ENCODE measurements around the gene BUD31. TPM values are rescaled to one million over a fixed set of nuclear protein-coding genes. Genes with fewer than 3 reads are reported as not detected.

The BUD31 gene
- total RNA-seq, 1 donor from 2014 or later: 108 TPM

DNA sequence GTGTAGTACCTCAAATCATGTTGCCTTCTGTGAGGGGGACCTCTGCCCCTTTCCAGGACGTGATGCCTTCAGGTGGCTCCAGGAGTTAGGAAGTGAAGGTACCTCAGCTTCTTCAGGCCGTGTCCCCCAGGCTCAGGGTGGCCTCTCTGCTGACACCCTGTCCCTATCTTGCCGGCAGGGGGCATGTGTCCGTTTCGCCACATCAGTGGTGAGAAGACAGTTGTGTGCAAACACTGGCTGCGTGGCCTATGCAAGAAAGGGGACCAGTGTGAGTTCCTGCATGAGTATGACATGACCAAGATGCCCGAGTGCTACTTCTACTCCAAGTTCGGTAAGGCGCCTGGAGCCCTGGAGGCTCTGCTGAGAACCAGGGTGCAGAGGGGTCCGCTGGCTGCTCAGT is 39.2 kb downstream of the BUD31 start:
- Mint-ChIP-seq H3K4me3 (ENCODE audit: unreplicated experiment) (no peak overlapping the region), H3K27me3 (ENCODE audit: low read depth) (no peaks in the 10 kb centered on the region), H3K36me3 (ENCODE audit: low read depth) (peaks cover 23% of the 10 kb centered on the region), H3K4me1 (ENCODE audit: low read depth) (peaks cover 4% of the 10 kb centered on the region), H3K27ac (ENCODE audit: unreplicated experiment) (no peak overlapping the region), H3K9me3 (ENCODE audit: low read depth) (no peaks in the 10 kb centered on the region)
- no peak for DNase-seq (ENCODE audit: low spot score)
- TF ChIP-seq, protein P1, sequence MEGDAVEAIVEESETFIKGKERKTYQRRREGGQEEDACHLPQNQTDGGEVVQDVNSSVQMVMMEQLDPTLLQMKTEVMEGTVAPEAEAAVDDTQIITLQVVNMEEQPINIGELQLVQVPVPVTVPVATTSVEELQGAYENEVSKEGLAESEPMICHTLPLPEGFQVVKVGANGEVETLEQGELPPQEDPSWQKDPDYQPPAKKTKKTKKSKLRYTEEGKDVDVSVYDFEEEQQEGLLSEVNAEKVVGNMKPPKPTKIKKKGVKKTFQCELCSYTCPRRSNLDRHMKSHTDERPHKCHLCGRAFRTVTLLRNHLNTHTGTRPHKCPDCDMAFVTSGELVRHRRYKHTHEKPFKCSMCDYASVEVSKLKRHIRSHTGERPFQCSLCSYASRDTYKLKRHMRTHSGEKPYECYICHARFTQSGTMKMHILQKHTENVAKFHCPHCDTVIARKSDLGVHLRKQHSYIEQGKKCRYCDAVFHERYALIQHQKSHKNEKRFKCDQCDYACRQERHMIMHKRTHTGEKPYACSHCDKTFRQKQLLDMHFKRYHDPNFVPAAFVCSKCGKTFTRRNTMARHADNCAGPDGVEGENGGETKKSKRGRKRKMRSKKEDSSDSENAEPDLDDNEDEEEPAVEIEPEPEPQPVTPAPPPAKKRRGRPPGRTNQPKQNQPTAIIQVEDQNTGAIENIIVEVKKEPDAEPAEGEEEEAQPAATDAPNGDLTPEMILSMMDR (IDR thresholded peaks at IDR 0.05): no peak

DNA sequence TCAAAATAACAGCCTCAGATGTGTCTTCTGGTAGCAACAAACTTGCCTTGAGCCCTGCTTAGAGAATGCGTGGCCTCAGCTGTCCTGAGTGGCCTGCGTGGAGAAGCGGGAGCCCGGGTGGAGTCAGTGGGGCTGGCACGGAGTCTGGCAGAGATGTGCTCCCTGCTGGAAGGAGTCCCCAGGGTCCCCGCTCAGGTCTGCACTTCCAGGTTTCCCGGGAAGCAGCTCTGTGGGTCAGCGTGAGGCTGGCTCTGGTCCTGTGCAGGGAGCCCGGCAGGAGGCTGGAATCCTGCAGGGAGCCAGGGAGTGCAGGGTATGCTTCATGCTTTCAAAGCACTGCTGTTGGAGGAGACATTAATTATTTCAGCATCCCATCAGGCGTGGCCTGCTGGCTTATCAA is 40.1 kb downstream of the BUD31 start:
- Mint-ChIP-seq H3K4me1 (ENCODE audit: low read depth) (no peaks in the 10 kb centered on the region), H3K4me3 (ENCODE audit: unreplicated experiment) (no peak overlapping the region), H3K9me3 (ENCODE audit: low read depth) (no peaks in the 10 kb centered on the region), H3K27ac (ENCODE audit: unreplicated experiment) (no peak overlapping the region), H3K36me3 (ENCODE audit: low read depth) (peaks cover 24% of the 10 kb centered on the region), H3K27me3 (ENCODE audit: low read depth) (no peaks in the 10 kb centered on the region)
- TF ChIP-seq, protein P1 (IDR thresholded peaks at IDR 0.05): no peak
- DNase-seq (ENCODE audit: low spot score): no peak

DNA sequence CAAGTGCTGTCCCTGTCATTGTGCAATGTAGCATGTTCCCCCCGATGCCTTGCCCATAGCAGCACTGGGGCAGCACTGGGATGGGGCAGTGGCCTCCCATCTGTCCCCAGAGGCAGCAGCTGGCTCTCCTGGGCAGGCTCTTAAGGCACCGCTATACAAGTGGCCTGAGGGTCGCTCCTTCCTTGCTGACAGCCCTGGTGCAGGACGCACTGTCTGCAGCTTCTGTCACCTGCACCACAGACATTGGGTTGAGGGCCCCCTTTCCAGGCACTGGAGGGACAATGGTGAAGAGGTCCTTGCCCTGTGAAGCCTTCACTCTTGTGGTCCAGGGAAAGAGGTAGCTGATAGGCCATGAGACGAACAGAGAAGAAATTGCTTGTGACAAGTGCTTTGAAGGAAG is 40.6 kb downstream of the BUD31 start:
- Mint-ChIP-seq H3K4me3 (ENCODE audit: unreplicated experiment) (no peak overlapping the region), H3K9me3 (ENCODE audit: low read depth) (no peaks in the 10 kb centered on the region), H3K36me3 (ENCODE audit: low read depth) (peaks cover 27% of the 10 kb centered on the region), H3K4me1 (ENCODE audit: low read depth) (no peaks in the 10 kb centered on the region), H3K27ac (ENCODE audit: unreplicated experiment) (no peak overlapping the region), H3K27me3 (ENCODE audit: low read depth) (no peaks in the 10 kb centered on the region)
- no peak for DNase-seq (ENCODE audit: low spot score)
- TF ChIP-seq, protein P1 (IDR thresholded peaks at IDR 0.05): no peak

DNA sequence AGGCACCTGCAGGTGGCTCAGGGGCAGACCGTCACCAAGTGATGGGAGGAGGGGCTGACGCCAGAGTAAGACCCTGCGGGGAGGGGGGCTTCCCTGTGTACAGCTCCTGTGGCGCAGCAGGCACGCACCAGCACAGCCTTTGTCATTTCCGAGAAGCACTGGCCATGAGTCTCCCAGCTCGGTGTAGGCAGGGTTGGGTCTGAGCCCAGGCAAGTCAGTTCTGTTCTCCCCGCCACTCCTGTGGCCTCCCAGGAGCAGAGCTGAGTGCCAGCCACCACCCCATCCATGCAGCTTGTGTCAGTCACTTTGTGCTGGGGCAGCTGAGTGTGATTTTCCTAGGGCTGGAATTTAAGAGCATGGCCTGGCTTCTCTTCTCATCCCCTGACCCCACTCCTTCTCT is 43.2 kb downstream of the BUD31 start:
- H3K27ac Mint-ChIP-seq (ENCODE audit: unreplicated experiment): no peak overlapping the region
- TF ChIP-seq, protein P1 (IDR thresholded peaks at IDR 0.05): no peak
- H3K9me3 Mint-ChIP-seq (ENCODE audit: low read depth): no peaks in the 10 kb centered on the region
- H3K4me1 Mint-ChIP-seq (ENCODE audit: low read depth): no peaks in the 10 kb centered on the region
- H3K27me3 Mint-ChIP-seq (ENCODE audit: low read depth): no peaks in the 10 kb centered on the region
- no peak for DNase-seq (ENCODE audit: low spot score)
- peaks cover 17% of the 10 kb centered on the region for H3K36me3 Mint-ChIP-seq (ENCODE audit: low read depth)
- H3K4me3 Mint-ChIP-seq (ENCODE audit: unreplicated experiment): no peak overlapping the region

DNA sequence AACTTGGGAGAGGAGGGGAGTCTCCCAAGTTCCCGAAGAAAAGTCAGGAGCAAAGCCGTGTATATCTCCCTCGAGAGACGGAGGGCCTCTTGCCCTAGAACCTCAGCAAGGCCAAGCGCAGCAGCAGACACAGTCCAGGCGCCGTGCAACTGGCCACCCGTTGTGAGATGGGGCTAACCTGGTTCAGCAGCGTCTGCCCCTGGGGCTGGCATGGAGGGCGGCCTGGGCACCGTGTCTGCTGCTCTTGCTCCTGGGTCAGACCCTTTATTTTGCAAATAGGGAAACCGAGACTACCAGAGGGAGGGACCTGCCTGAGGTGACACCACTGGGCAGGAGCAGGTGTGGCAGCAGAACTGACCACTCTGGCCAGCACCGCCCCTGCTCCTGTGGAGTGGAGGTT is 43.8 kb downstream of the BUD31 start:
- Mint-ChIP-seq H3K36me3 (ENCODE audit: low read depth) (peaks cover 19% of the 10 kb centered on the region), H3K27me3 (ENCODE audit: low read depth) (no peaks in the 10 kb centered on the region), H3K9me3 (ENCODE audit: low read depth) (no peaks in the 10 kb centered on the region), H3K4me1 (ENCODE audit: low read depth) (no peaks in the 10 kb centered on the region), H3K4me3 (ENCODE audit: unreplicated experiment) (no peak overlapping the region), H3K27ac (ENCODE audit: unreplicated experiment) (no peak overlapping the region)
- TF ChIP-seq, protein P1 (IDR thresholded peaks at IDR 0.05): no peak
- no peak for DNase-seq (ENCODE audit: low spot score)
